Activated CD8-positive, alpha-beta memory T cell treated with anti-CD3 and anti-CD28 coated beads, Interleukin-2, amount 50 U/mL, for 24 hours (primary cell): ENCODE measurements around the gene TXLNG.

Experiments
- DNase-seq: peaks from one replicate; pipeline ENCODE4 v3.0.0-alpha.2; 2020; ENCODE audit errors: extremely low read depth

The TXLNG gene

GRCh38 chrX:16870862-16871815, 84.9 kb downstream of the TXLNG start:
- DNase-seq, result no peak

- DNase-seq, result no peak
These were observed 86.8 kb downstream of the TXLNG start for GRCh38 chrX:16873106-16873505.

- DNase-seq, result no peak
These were observed 88.3 kb downstream of the TXLNG start for GRCh38 chrX:16874458-16875095.

GRCh38 chrX:16876696-16877095, 90.4 kb downstream of the TXLNG start:
- no peak for DNase-seq

- no peak for DNase-seq
These were observed 95.9 kb downstream of the TXLNG start for GRCh38 chrX:16882169-16882568.

- DNase-seq, result no peak
These were observed 96.6 kb downstream of the TXLNG start for GRCh38 chrX:16882702-16883486.

- DNase-seq, result no peak
These were observed 97.2 kb downstream of the TXLNG start for GRCh38 chrX:16883487-16883804.

- DNase-seq, result no peak
These were observed 99.4 kb downstream of the TXLNG start for GRCh38 chrX:16885628-16886027.

GRCh38 chrX:16892504-16893362, 106.5 kb downstream of the TXLNG start:
- DNase-seq, result no peak
